Spleen (tissue), 7 donors: ENCODE data around the gene AKAIN1.

Experiments used
- CTCF ChIP-seq, 11 experiments: fragments of 200-600 bp in 7 of 11; fragments of 450-650 bp in 4 of 11; sonication (generic) in 4 of 11; IDR thresholded peaks in 8 of 11; conservative IDR thresholded peaks in 3 of 11; 1 replicate in 7 of 11; 2 replicates in 4 of 11; pipeline versions ENCODE4 v1.4.0 to v1.8.0; 2016 to 2021; ENCODE audit warnings: antibody characterized with exemption in 11 of 11, inconsistent platforms in 4 of 11, mild to moderate bottlenecking in 1 of 11
- POLR2A ChIP-seq, 3 donors: fragments of 450-650 bp; IDR thresholded peaks; one replicate each; pipeline ENCODE4 v1.5.1; 2017; ENCODE audit warnings: antibody characterized with exemption in 3 of 3, mild to moderate bottlenecking in 1 of 3
- POLR2AphosphoS5 ChIP-seq, 3 donors: sonication (generic); formaldehyde crosslinking; IDR thresholded peaks; one replicate each; pipeline ENCODE4 v1.5.1; 2017; ENCODE audit warnings: antibody characterized with exemption in 3 of 3
- donor health status: DM: no; HTN: no; CAD: no; lungs with moderate emphysema.
- donor health status: DM: no; HTN: no; CAD: no.
- donor health status: DM: no; HTN: no; CAD: no.

- no peak for TF ChIP-seq POLR2AphosphoS5 (IDR thresholded peaks at IDR 0.05)
- no peak for TF ChIP-seq CTCF (IDR thresholded peaks at IDR 0.05 in 8 of 11, conservative IDR thresholded peaks at IDR 0.05 in 3 of 11)
- TF ChIP-seq POLR2A (IDR thresholded peaks at IDR 0.05), result no peak
Measured at GRCh38 chr18:5238371-5238976, 41.4 kb upstream of the AKAIN1 start.
